ENCODE results near the gene LSR.

DNA sequence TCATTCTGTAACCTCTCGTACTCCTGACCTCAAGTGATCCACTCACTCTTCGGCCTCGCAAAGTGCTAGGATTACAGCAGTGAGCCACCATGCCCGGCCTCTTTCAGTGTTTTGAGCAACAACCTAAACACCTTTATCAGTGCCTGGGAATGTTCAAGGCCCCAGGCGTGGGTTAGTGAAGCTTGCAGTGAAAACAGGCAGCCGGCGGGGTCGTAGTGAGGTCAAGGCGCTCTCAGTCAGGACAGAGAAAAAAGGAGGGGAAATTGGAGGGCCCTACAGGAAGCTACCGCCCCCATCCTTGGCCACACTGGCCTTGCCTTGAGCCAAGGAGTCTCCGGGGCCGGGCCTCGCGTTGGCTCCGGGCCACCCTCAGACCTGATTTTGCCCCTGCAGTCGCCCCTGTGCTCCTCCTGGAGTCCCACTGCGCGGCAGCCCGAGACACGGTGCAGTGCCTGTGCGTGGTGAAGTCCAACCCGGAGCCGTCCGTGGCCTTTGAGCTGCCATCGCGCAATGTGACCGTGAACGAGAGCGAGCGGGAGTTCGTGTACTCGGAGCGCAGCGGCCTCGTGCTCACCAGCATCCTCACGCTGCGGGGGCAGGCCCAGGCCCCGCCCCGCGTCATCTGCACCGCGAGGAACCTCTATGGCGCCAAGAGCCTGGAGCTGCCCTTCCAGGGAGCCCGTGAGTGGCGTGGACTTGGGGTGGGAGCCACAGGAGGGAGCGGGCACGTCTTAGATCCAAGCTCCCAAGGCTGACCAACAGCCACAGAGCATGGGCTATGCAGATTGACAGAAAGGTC, 60.9 kb downstream of the LSR start:
- TF ChIP-seq, protein P1, sequence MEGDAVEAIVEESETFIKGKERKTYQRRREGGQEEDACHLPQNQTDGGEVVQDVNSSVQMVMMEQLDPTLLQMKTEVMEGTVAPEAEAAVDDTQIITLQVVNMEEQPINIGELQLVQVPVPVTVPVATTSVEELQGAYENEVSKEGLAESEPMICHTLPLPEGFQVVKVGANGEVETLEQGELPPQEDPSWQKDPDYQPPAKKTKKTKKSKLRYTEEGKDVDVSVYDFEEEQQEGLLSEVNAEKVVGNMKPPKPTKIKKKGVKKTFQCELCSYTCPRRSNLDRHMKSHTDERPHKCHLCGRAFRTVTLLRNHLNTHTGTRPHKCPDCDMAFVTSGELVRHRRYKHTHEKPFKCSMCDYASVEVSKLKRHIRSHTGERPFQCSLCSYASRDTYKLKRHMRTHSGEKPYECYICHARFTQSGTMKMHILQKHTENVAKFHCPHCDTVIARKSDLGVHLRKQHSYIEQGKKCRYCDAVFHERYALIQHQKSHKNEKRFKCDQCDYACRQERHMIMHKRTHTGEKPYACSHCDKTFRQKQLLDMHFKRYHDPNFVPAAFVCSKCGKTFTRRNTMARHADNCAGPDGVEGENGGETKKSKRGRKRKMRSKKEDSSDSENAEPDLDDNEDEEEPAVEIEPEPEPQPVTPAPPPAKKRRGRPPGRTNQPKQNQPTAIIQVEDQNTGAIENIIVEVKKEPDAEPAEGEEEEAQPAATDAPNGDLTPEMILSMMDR (optimal IDR thresholded peaks at IDR 0.05 in 1 of 3, IDR thresholded peaks at IDR 0.05 in 1 of 3, conservative IDR thresholded peaks at IDR 0.05 in 1 of 3; ENCODE audit: extremely low read depth in 1 of 3, insufficient read depth in 2 of 3, low read length in 3 of 3): no peak
- TF ChIP-seq EZH2 (IDR thresholded peaks at IDR 0.05; ENCODE audit: low read length): no peak
